HG02840 (cell line): Measurements from ENCODE around the gene THPO.

Source experiments
- ATAC-seq: cut with Tn5 transposase; IDR thresholded peaks from one replicate; pipeline ENCODE4 v1.9.1; 2021; ENCODE audit warnings: mild to moderate bottlenecking, moderate library complexity, moderate number of reproducible peaks; ENCODE audit not compliant: unreplicated experiment, low FRiP score

The THPO gene

GRCh38 chr3:184368586-184369183, 9.3 kb downstream of the THPO start:
- no peak for ATAC-seq

- ATAC-seq, result no peak
Measured at GRCh38 chr3:184368116-184368515, 9.9 kb downstream of the THPO start.

GRCh38 chr3:184366619-184367289, 11.3 kb downstream of the THPO start:
- no peak for ATAC-seq

GRCh38 chr3:184362668-184363546, 15.1 kb downstream of the THPO start:
- peak; percentile 78 for ATAC-seq

- no peak for ATAC-seq
Measured at GRCh38 chr3:184361932-184362667, 15.9 kb downstream of the THPO start.

- ATAC-seq, result peak; percentile 39
Measured at GRCh38 chr3:184361532-184361931, 16.5 kb downstream of the THPO start, which contains the start of the genes CLCN2 and POLR2H. Gene CLCN2 (minus strand): TSS chr3:184361605. CDS start chr3:184361479, 126 bp downstream. Gene POLR2H (plus strand): TSS chr3:184361710. CDS start chr3:184363493, 1,783 bp downstream.

- peak; percentile 1 for ATAC-seq
Measured at GRCh38 chr3:184360929-184361531, 17.0 kb downstream of the THPO start.

GRCh38 chr3:184360070-184360928, 17.7 kb downstream of the THPO start:
- no peak for ATAC-seq

- ATAC-seq, result no peak
Measured at GRCh38 chr3:184359610-184360009, 18.4 kb downstream of the THPO start.

- ATAC-seq, result no peak
Measured at GRCh38 chr3:184358921-184359350, 19.1 kb downstream of the THPO start.

- no peak for ATAC-seq
Measured at GRCh38 chr3:184358124-184358767, 19.8 kb downstream of the THPO start.

- ATAC-seq, result no peak
Measured at GRCh38 chr3:184357248-184358123, 20.5 kb downstream of the THPO start.

GRCh38 chr3:184355261-184356040, 22.6 kb downstream of the THPO start:
- ATAC-seq, result no peak

GRCh38 chr3:184354754-184355153, 23.3 kb downstream of the THPO start:
- no peak for ATAC-seq

GRCh38 chr3:184354121-184354728, 23.8 kb downstream of the THPO start:
- ATAC-seq, result no peak

GRCh38 chr3:184353546-184353941, 24.5 kb downstream of the THPO start:
- ATAC-seq, result no peak
